IMR-90 (cell line): Measurements from ENCODE around the gene SLC26A2. TPM values are rescaled to one million over a fixed set of nuclear protein-coding genes. Genes with fewer than 3 reads are reported as not detected.

ENCODE experiments used
- ATAC-seq: fragments of 200-7000 bp; cut with Tn5 transposase; 2 replicates; pipeline ENCODE4 v1.9.1; 2020; ENCODE audit warnings: low read depth, mild to moderate bottlenecking, moderate library complexity
- BruUV-seq: library from RNA; stranded (reverse); fragments of 400-500 nt; replicated peaks from 2 replicates; lab custom pipeline; 2021; lab: Mats Ljungman, UMichigan
- CTCF ChIA-PET: fragments of 300-600 bp; formaldehyde crosslinking; extraction: SDS; loops from one replicate; lab custom pipeline; 2021; ENCODE audit warnings: antibody characterized with exemption; lab: Yijun Ruan, JAX
- POLR2A ChIA-PET: fragments of 300-600 bp; sonication (Branson Sonifier 250); formaldehyde crosslinking; loops from one replicate; lab custom pipeline; 2022; ENCODE audit warnings: antibody characterized with exemption; ENCODE audit not compliant: unreplicated experiment; lab: Charles Lee
- DNase-seq: peaks from one replicate; pipeline ENCODE4 v3.0.0; 2013
- H2AFZ ChIP-seq: replicated peaks from 2 replicates; pipeline ENCODE3; 2013; ENCODE audit warnings: low read length, mild to moderate bottlenecking; ENCODE audit not compliant: poor library complexity
- H2AK5ac ChIP-seq: 2 replicates; pipeline ENCODE4 v1.6.1; 2013; ENCODE audit warnings: low read depth, low read length, inconsistent platforms
- H2AK9ac ChIP-seq: replicated peaks from 2 replicates; pipeline ENCODE3; 2013; ENCODE audit warnings: mild to moderate bottlenecking, low read depth, low read length, moderate library complexity; ENCODE audit not compliant: poor library complexity
- H2BK120ac ChIP-seq: 2 replicates; pipeline ENCODE4 v1.6.1; 2013; ENCODE audit warnings: low read depth, low read length, inconsistent platforms
- H2BK15ac ChIP-seq: 3 replicates; pipeline ENCODE4 v1.6.1; 2013; ENCODE audit warnings: low read depth, low read length, inconsistent platforms
- H2BK20ac ChIP-seq: 2 replicates; pipeline ENCODE4 v1.6.1; 2013; ENCODE audit warnings: low read depth, mild to moderate bottlenecking, inconsistent platforms, low read length, moderate library complexity
- H2BK5ac ChIP-seq: 2 replicates; pipeline ENCODE4 v1.6.1; 2013; ENCODE audit warnings: mild to moderate bottlenecking, low read depth, low read length, inconsistent platforms; ENCODE audit not compliant: poor library complexity, severe bottlenecking
- H3K14ac ChIP-seq: replicated peaks from 2 replicates; pipeline ENCODE4 v1.6.1; 2013; ENCODE audit warnings: low read depth, low read length, inconsistent platforms
- H3K18ac ChIP-seq: 2 replicates; pipeline ENCODE4 v1.6.1; 2013; ENCODE audit warnings: low read depth, low read length, control low read depth
- H3K23ac ChIP-seq: 2 replicates; pipeline ENCODE4 v1.6.1; 2013; ENCODE audit warnings: low read depth, low read length, inconsistent platforms
- H3K27ac ChIP-seq: 2 replicates; pipeline ENCODE4 v1.5.1; 2013; ENCODE audit warnings: mild to moderate bottlenecking, control low read depth, low read length; ENCODE audit not compliant: insufficient read depth
- H3K27me3 ChIP-seq: 2 replicates; pipeline ENCODE4 v1.6.1; 2013; ENCODE audit warnings: low read length; ENCODE audit not compliant: control insufficient read depth, insufficient read depth
- H3K36me3 ChIP-seq: 2 replicates; pipeline ENCODE4 v1.6.1; 2013; ENCODE audit warnings: low read length, mixed read lengths; ENCODE audit not compliant: control insufficient read depth, insufficient read depth
- H3K4ac ChIP-seq: 2 replicates; pipeline ENCODE4 v1.6.1; 2013; ENCODE audit warnings: low read depth, low read length, inconsistent platforms
- H3K4me1 ChIP-seq: 2 replicates; pipeline ENCODE4 v1.6.1; 2013; ENCODE audit warnings: low read length, mixed read lengths; ENCODE audit not compliant: control insufficient read depth, insufficient read depth
- H3K4me2 ChIP-seq: 2 replicates; pipeline ENCODE4 v1.6.1; 2013; ENCODE audit warnings: low read depth, mild to moderate bottlenecking, control low read depth, low read length, moderate library complexity
- H3K4me3 ChIP-seq: 2 replicates; pipeline ENCODE4 v1.5.1; 2013; ENCODE audit warnings: low read depth, mild to moderate bottlenecking, control low read depth, low read length, moderate library complexity; ENCODE audit not compliant: insufficient read depth
- H3K56ac ChIP-seq: 2 replicates; pipeline ENCODE4 v1.6.1; 2013; ENCODE audit warnings: low read length, inconsistent platforms; ENCODE audit not compliant: insufficient read depth; ENCODE audit errors: extremely low read depth
- H3K79me1 ChIP-seq, 2 experiments: 2 replicates each; pipeline ENCODE4 v1.6.1; 2013; ENCODE audit warnings: low read length in 2 of 2, inconsistent platforms in 1 of 2, low read depth in 1 of 2
- H3K9ac ChIP-seq: 2 replicates; pipeline ENCODE4 v1.6.1; 2013; ENCODE audit warnings: low read depth, low read length, control low read depth
- H3K9me1 ChIP-seq: 2 replicates; pipeline ENCODE4 v1.6.1; 2013; ENCODE audit warnings: low read length, inconsistent platforms; ENCODE audit not compliant: insufficient read depth
- H3K9me3 ChIP-seq: 2 replicates; pipeline ENCODE4 v1.6.1; 2013; ENCODE audit warnings: low read length; ENCODE audit not compliant: control insufficient read depth, insufficient read depth
- H4K20me1 ChIP-seq: 2 replicates; pipeline ENCODE4 v1.6.1; 2013; ENCODE audit warnings: low read length, inconsistent platforms; ENCODE audit not compliant: insufficient read depth
- H4K5ac ChIP-seq: 2 replicates; pipeline ENCODE4 v1.6.1; 2013; ENCODE audit warnings: mild to moderate bottlenecking, low read depth, low read length, control low read depth
- H4K8ac ChIP-seq, 2 experiments: 2 replicates each; pipeline ENCODE4 v1.6.1; 2013; ENCODE audit warnings: low read depth in 2 of 2, low read length in 2 of 2, control low read depth in 1 of 2, inconsistent platforms in 1 of 2
- H4K91ac ChIP-seq: 2 replicates; pipeline ENCODE4 v1.6.1; 2013; ENCODE audit warnings: low read depth, low read length, inconsistent platforms; ENCODE audit not compliant: insufficient read depth
- BHLHE40 ChIP-seq: fragments of 150-350 bp; IDR thresholded peaks from 2 replicates; pipeline ENCODE4 v1.6.1; 2016; ENCODE audit warnings: mild to moderate bottlenecking, low read depth, low read length
- CHD1 ChIP-seq: IDR thresholded peaks from 2 replicates; pipeline ENCODE4 v1.6.1; 2012; ENCODE audit warnings: low read depth, low read length, improper control_type of control experiment
- RCOR1 ChIP-seq: IDR thresholded peaks from 2 replicates; pipeline ENCODE4 v1.6.1; 2012; ENCODE audit warnings: mild to moderate bottlenecking, low read length, improper control_type of control experiment; ENCODE audit not compliant: insufficient replicate concordance
- SMC3 ChIP-seq: fragments of 150-350 bp; IDR thresholded peaks from 2 replicates; pipeline ENCODE4 v1.6.1; 2016; ENCODE audit warnings: low read depth, mild to moderate bottlenecking, antibody characterized with exemption, low read length, moderate library complexity
- WGBS, 2 experiments: methylation state at CpG; one replicate each; pipeline versions ENCODE4 v1.1.5 to v1.1.7; 2013; ENCODE audit warnings: missing lambda C conversion rate in 2 of 2; ENCODE audit not compliant: insufficient read length in 1 of 2; ENCODE audit errors: extremely low coverage in 2 of 2; 5-methylcytosine and 5-hydroxymethylcytosine counted together
- dilution Hi-C: fragments of 300-500 bp; cut with HindIII; formaldehyde crosslinking; loops from one replicate; pipeline ENCODE4 v1.14.3; 2018; ENCODE audit warnings: low sequenced_read_pairs; ENCODE audit not compliant: unreplicated experiment
- in situ Hi-C: fragments of 300-500 bp; cut with MboI; formaldehyde crosslinking; loops from 3 replicates; pipeline ENCODE4 v1.14.3; 2019; ENCODE audit warnings: low sequenced_read_pairs, inconsistent platforms, mixed read lengths
- intact Hi-C: fragments of 100-400 bp; cut with micrococcal nuclease; formaldehyde crosslinking; loops from 2 replicates; pipeline ENCODE4 v1.10.0; 2022
- polyA plus RNA-seq, 3 experiments: library from polyadenylated mRNA; depleted of rRNA; stranded (reverse); fragments of >200 nt; gene quantifications; 2 replicates each; pipeline ENCODE4 v1.2.3, GENCODE V29; 2012; ENCODE audit warnings: low replicate concordance in 1 of 3
- total RNA-seq: library from RNA; depleted of rRNA; stranded (reverse); fragments of >200 nt; gene quantifications from 2 replicates; pipeline ENCODE4 v1.2.3, GENCODE V29; 2012
- TF ChIP-seq, protein P1 (sequence below): conservative IDR thresholded peaks from 2 replicates; pipeline ENCODE4 v1.5.1; 2012; ENCODE audit warnings: mild to moderate bottlenecking, low read depth, low read length, improper control_type of control experiment

SLC26A2 gene
- total and polyA plus RNA-seq, 2 of the 4 experiments (the other 2 are of a cell fraction) = 2.2 to 9.9 TPM

DNA sequence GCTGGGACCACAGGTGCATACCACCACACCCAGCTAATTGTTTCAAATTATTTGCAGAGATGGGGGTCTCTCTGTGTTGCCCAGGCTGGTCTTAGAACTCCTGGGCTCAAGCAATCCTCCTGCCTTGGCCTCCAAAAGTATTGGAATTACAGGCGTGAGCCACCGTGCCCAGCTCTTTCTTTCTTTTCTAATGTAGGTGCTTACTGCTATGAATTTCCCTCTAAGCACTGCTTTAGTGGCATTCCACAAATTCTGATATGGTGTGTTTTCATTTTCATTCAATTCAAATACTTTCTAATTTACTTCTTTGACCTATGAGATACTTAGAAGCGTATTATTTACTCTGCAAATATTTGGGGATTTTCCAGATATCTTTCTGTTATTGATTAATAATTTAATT, 54.9 kb downstream of the SLC26A2 start:
- H3K4me2 ChIP-seq = no peak overlapping the region
- no peak overlapping the region for H3K18ac ChIP-seq
- H2AK9ac ChIP-seq = no peak overlapping the region
- no peak overlapping the region for H2BK120ac ChIP-seq
- H3K9me3 ChIP-seq = peaks cover 13% of the 10 kb centered on the region
- H4K20me1 ChIP-seq = peaks cover 3% of the 10 kb centered on the region; the same call in 1 of the 2 replicates
- DNase-seq = no peak
- H3K14ac ChIP-seq = no peak overlapping the region
- H3K9me1 ChIP-seq = peaks cover 7% of the 10 kb centered on the region
- H3K27ac ChIP-seq = no peak overlapping the region
- H3K9ac ChIP-seq = no peak overlapping the region
- no peak overlapping the region for H3K23ac ChIP-seq
- H3K79me1 ChIP-seq = peaks cover 37 to 46% of the 10 kb centered on the region in 2 experiments
- TF ChIP-seq SMC3 (no peak), RCOR1 (no peak), BHLHE40 (no peak), CHD1 (no peak)
- TF ChIP-seq, protein P1, sequence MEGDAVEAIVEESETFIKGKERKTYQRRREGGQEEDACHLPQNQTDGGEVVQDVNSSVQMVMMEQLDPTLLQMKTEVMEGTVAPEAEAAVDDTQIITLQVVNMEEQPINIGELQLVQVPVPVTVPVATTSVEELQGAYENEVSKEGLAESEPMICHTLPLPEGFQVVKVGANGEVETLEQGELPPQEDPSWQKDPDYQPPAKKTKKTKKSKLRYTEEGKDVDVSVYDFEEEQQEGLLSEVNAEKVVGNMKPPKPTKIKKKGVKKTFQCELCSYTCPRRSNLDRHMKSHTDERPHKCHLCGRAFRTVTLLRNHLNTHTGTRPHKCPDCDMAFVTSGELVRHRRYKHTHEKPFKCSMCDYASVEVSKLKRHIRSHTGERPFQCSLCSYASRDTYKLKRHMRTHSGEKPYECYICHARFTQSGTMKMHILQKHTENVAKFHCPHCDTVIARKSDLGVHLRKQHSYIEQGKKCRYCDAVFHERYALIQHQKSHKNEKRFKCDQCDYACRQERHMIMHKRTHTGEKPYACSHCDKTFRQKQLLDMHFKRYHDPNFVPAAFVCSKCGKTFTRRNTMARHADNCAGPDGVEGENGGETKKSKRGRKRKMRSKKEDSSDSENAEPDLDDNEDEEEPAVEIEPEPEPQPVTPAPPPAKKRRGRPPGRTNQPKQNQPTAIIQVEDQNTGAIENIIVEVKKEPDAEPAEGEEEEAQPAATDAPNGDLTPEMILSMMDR = no peak
- H3K4me3 ChIP-seq = no peak overlapping the region
- CTCF ChIA-PET = interaction anchor here (0.6 kb wide), 1 partner anchor 51 kb away, joined by 3 read pairs; no protein-coding TSS in a partner anchor
- no peak overlapping the region for H3K56ac ChIP-seq
- H2BK15ac ChIP-seq = no peak overlapping the region
- no peak overlapping the region for H2BK20ac ChIP-seq
- ATAC-seq = no peak
- POLR2A ChIA-PET = no interaction called here
- no peak overlapping the region for H2BK5ac ChIP-seq
- no peak overlapping the region for H3K4ac ChIP-seq
- no peaks in the 10 kb centered on the region for H3K27me3 ChIP-seq
- no TSS peak for BruUV-seq
- in situ Hi-C loops = no loop called here
- H4K91ac ChIP-seq = no peak overlapping the region
- peaks cover 43% of the 10 kb centered on the region for H3K36me3 ChIP-seq
- intact Hi-C loops = no loop called here
- dilution Hi-C loops = no loop called here
- H4K8ac ChIP-seq = no peak overlapping the region
- H2AK5ac ChIP-seq = no peak overlapping the region
- no CpG with 5 or more reads among the region's 3 CpGs for WGBS, 2 experiments
- H4K5ac ChIP-seq = no peak overlapping the region
- H3K4me1 ChIP-seq = no peaks in the 10 kb centered on the region
- H2AFZ ChIP-seq = no peak overlapping the region
